Peyer's patch (tissue), 4 donors: ENCODE results near the gene ARHGEF1.
A peak's percentile ranks its signal among the peaks of the same experiment; 100 is the strongest.

Source experiments
- CTCF ChIP-seq, 6 experiments: fragments of 450-650 bp in 4 of 6; fragments of 200-600 bp in 2 of 6; sonication (generic) in 1 of 6; IDR thresholded peaks; one replicate each; pipeline ENCODE4 v1.5.1; 2017 to 2019; ENCODE audit warnings: antibody characterized with exemption in 6 of 6, mild to moderate bottlenecking in 3 of 6, moderate library complexity in 1 of 6
- POLR2A ChIP-seq, 2 donors: fragments of 450-650 bp; IDR thresholded peaks; one replicate each; pipeline ENCODE4 v1.5.1; 2017; ENCODE audit warnings: antibody characterized with exemption in 2 of 2, mild to moderate bottlenecking in 2 of 2, moderate library complexity in 2 of 2

DNA sequence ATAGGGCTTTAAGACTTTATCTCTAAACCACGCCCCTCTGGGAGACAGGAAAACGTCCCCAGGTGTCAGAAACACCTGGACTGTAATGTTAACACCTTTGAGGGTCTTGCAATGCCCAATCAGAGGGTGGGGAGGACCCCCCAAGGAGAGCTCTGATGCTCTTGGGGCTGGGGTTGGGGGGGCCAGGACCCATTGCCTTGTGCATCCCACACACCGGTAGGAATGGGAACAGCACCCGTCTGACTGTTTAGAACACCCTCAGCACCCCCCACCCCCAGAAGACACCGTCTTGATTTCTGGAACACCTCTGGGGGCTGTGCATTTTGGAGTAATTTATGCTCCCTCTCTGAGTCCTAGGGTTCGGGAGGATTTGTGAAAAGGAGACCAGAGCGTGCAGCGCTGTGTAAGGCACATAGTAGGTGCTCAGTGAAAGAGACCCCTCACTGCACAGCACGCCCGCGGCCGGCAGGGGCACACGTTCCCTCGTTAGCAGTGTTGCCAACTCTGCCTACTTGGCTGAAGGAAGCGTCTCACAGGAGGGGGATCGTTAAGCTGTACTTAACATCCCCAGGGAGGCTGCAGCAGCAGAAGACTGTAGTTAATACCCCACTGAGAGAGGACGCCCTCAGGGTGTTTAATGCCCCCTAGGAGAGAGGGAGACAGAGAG, 48.1 kb downstream of the ARHGEF1 start:
- TF ChIP-seq POLR2A (IDR thresholded peaks at IDR 0.05) (no peak), CTCF (IDR thresholded peaks at IDR 0.05) (peak in 1 of 6 experiments; percentile 6)
